ENCODE data around the gene CDH23.

Gene CDH23

DNA sequence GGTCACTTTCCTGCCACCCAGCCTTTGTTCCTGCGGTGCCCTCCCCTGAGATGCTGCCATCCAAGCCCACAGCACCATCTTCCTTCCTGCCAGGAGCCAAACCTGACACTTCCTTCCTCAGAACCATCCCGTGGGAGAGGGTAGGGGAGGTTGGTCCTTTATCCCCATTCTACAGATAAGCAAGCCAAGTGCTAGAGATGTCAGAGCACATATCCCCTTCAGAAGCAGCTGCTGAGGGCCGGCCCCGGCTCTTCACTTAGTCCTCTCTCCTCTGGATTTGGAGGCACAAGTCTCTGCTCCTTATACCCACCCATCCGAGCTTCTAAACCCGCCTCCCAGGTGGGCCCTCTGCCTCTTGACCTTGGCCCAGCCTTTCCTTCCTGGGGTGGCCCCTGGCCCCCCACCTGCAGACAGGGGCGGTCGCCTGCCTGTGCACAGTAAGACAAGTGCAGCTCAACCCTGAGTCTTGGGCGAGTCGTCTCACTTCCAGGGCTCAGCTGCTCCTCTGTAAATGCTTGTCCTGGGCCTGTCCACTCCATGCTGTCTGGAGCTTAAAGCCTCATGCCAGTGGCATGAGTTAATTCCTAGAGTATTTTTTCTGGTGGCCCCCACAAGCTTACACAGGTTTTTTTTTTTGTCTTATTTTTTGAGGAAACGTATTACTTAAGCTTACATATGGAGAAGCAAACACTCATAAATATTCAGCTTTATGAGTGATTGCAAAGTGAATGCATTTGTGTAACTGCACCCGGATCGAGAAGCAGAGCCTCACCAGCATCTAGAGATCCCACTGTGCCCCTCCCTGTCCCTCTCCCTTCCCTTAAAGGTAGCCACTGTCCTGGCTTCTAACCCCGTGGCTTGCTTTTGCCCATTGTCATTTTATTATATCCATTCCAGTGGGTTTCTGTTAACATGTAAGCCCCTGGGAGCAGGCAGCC, 125.1 kb downstream of the CDH23 start:
- DNase-seq: no peak

DNA sequence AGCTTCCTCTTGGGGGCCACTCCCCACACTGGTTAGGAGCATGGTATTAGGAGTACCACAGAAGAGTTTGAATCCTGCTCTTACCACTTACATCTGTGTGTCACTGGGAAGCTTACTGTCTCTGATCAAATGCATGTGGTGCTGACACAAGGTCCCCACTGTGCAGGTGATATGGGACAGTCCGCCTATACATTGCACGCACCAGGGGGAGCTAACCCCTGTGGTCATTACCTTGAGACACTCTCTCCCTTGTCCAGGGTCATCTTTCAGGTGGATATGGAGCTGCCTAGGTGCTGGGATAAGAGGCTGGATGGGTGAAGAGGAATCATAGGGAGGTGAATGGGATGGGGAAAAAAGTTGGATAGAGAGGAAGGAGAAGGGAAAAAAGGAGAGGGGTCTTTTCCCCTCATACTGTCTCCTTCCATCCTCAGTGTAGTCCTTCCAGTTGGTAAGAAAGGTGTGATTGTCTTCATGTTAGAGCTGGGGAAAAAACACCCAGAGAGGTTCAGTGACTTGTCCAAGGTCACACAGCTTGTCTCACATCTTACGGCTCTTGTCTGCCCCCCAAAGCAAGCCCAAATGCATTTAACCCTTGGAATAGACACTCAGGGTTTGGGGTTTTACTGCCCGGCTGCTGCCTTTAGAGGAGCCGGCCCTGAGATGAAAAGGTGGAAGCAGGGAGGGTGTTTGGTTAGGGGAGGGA, 125.9 kb downstream of the CDH23 start:
- DNase-seq: no peak

DNA sequence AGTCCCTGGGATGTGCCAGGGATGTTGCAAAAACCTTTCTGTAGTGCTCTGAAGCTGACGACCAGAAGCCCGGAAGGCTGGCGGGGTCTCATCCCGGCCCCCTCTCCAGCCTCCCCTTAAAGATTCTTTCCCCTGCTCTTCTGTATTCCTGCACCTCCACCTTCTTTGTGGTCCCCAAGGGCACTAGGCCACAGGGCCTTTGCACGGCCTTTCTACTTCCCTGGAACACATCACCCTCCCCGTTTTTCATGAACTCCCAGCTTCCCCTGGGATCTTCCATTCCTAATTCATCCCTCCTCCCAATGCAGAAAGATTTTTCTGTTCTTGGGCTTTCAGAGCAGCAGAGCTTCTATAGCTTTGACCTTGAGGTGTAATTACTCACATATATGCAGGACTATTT, 127.0 kb downstream of the CDH23 start:
- no peak for DNase-seq

DNA sequence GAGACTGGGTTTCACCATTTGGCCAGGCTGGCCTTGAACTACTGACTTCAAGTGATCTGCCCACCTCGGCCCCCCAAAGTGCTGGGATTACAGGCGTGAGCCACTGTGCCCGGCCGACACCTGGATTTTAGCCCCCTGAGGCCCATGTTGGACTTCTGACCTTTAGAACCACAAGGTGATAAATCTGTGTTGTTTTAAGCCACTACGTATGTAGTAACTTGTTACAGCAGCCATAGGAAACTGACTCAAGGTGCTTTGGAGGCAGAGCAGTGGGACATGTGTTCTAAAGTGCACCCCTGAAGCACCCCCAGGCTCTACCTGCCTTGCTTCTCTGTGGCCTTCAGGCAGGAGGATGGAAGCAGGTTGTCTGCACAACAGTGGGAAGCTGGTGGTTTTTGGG, 128.4 kb downstream of the CDH23 start:
- no peak for DNase-seq

DNA sequence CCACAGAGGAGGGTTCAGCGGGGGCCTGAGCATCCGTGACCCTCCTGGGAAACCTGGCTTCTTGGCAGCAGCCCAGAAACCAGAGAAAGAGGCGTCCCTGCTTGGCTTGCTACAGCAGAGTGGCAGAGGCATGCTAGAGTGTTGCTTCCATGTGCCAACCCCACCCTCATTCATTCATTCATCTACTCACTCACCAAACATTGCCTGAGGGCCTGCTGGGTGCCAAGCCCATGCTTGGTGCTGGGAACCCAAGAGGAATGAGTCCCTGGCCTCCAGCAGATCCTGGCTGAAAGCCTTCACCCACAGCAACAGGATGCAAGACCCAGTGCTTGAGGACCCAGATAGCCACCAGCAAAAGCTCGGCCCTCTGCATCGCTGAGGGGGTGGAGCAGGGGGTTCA, 129.0 kb downstream of the CDH23 start:
- DNase-seq: no peak

DNA sequence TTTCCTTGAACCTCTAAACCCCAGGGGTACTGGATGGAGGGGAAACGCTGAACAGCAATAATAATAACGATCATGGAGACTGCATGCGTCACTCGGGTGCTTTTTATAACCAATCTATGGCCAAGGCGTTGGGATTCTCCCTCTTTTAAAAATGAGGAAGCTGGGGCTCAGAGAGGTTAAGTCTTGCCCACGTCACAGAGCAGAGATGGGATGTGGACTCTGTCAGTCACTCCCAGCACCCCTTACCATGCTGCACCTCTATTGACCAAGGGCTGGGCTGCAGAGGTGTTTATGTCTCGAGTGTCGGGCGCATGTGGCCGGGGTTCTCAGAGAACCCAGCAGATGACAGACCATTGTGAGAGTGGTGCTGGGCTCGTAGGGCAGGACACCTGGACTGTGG, 129.9 kb downstream of the CDH23 start:
- DNase-seq: no peak

DNA sequence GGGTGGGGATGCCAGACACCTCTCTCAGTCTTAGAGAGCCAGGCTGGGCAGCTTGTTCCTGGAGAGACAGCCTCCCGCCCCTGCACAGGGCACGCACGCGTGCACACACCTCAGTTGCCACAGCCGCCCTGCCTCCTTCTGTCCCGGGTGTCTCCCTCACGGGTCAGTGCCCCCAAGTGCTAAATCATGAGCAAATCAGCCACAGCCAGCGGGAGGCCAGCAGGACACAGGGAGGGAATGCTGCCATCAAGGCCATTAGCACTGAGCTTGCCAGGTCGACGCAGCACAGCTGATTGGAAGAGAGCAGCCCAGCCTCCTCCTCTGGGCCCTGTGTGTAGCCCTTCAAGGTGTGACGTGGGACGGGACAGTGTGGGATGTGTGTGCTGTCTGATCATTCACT, 130.4 kb downstream of the CDH23 start:
- no peak for DNase-seq

DNA sequence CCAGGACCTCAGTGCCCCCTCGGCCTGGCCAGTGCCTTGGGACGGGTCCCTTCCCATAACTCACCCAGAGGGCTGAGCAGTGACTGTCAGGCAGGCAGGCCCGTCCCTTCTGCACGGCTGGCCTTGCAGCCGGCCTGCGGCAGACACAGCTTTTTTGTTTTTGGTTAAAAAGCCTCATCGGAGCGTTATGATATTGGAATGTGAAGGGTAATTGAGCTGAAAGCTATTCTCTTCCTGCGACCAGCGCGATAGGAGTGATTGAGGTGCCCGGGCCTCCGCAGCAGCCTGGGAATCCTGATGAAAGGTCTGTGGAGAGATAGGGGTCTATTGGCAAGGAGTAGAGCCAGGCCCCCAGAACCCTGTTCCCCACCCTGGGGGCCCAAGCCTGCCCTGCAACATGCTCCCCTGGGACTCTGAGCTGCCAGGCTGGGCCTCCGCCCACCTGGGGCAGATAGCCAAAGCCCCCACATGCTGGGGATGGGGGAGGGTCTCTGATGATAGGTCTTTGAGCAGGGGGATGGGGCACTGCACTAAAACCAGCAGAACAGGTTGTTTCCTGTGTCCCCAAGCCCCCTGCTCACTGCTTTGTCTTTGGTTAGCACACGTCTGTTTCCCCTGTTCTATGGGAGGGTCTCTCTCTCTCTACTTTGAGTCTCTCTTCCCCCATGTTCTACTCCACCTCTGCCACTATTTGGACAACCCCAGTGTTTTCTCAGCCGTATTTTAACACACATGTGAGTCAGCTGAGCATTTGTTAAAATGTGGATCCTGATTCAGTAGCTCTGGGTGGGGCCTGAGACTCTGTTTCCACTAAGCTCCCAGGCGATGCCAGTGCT, 131.9 kb downstream of the CDH23 start:
- no peak for DNase-seq

DNA sequence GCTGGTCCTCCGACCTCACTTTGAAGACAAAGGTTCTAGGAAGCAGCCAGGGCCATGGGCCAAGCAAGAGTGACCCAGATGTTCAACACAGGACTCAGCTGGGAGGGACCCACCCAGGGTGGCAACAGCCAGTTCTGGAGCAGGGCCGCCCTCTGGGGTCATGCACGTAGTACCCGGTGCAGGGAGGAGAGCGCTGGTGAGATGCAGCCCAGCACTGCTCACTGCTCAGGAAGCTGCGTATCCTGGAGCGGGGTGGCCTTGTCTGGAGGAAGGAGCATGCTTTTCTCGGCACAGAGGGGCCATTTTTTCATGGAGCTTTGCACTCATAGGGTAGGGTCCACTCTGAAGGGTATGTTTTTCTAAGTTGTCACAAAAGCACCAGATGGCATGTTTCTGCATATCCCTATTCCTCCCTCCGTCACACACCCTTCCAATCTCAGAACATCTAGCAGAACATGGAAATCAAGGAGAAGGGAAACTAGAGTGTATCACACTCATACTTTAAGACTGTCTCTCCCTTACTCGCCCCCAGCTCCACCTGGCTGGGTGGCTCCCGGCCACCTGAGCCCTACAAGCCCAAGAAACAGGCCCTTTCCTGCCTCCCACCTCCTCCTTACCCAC, 132.6 kb downstream of the CDH23 start:
- no peak for DNase-seq

DNA sequence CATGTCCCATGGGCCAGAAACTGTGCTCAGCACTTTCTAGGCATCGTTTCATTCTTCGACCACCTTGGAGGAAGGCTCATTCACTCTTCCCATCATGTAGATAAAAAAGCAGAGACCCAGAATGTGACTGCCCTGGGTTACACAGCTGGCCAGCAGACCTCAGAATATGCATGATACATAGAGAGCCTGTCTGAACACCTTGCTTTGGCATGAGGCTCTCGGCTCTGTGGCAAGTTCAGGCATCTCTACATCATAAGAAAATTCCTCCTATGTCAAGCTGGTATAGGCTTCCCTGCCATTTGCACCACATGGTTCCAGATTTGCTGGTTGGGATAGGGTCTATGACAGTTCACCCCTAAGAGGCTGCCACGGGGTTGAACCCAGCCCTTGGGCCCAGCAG, 134.1 kb downstream of the CDH23 start:
- DNase-seq: no peak

DNA sequence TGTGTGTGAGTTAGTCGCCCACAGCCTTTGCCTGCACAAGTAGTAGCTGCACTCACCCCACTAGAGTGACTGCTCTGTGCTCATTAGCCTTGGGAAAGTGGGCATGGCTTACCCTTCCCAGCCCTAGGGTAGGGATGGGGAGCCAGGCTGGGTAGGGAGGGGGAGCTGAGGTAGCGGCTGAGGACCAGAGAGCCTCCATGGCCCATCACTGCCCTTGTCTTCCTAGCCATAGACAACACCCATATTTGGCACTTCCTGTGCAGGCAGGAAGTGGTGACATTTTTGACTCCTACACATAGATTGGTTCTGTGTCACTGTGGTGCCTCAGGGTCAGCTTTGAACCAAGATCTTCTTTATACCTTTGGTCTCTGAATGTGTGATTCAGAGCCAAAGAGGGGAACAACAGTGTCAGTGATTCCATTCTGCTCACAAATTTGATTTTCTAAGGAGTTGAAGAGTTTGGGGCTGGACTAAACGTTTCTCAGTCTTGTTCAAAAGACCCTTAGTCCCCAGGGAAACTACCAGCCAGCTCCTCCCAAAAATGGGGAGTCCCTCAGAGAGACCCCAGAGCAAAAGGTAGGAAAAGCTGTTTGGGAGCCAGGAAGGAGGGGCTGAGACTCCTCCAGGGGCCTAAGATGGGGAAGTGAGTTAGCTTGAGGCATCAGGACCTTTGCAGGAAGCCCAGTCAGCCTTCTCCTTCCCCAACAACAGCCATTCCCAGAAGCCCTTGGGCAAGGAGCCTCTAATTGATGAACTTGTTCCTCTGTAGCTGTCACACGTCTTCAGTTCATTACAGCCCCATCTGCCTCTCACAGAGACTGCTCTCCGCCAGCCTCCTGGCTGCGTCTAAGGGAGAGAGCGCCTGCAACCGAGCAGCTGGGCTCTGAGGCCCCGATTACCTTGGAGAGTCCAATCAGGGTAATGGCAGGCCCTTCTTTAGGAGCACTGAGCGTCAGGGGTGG, 135.0 kb downstream of the CDH23 start:
- no peak for DNase-seq

DNA sequence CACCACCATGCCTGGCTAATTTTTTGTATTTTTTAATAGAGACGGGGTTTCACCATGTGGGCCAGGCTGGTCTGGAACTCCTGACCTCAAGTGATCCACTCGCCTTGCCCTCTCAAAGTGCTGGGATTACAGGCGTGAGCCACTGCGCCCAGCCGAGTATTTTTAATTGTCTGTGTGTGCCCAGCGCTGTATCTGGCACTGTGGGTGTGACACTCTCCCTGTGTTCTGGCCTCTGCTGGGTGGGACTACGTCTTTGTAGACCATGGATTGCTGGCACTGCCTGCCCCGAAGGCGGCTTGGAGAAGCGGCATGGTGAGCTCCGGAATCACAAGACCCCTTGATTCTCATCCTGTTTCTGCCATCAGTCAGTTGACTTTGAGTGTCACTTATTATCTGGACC, 136.2 kb downstream of the CDH23 start:
- DNase-seq: no peak

DNA sequence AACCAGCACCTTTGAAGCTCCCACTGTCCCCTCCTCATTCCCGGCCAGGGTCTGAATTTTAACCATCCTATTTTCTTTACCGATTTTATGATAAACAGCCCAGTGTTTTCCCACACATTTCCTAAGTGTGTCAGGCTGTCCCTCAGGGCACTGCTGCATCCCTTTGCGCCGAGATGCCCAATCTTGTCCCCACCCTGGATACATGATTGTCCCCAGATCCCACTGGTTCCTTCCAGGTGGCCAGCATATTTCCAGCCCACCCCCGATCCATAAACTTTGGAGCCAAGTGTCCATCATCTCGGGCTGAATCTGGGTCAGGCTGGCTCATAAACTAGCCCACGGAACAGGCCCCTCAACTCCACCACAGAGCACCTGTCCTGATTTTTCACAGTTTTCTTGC, 137.2 kb downstream of the CDH23 start:
- DNase-seq: no peak

DNA sequence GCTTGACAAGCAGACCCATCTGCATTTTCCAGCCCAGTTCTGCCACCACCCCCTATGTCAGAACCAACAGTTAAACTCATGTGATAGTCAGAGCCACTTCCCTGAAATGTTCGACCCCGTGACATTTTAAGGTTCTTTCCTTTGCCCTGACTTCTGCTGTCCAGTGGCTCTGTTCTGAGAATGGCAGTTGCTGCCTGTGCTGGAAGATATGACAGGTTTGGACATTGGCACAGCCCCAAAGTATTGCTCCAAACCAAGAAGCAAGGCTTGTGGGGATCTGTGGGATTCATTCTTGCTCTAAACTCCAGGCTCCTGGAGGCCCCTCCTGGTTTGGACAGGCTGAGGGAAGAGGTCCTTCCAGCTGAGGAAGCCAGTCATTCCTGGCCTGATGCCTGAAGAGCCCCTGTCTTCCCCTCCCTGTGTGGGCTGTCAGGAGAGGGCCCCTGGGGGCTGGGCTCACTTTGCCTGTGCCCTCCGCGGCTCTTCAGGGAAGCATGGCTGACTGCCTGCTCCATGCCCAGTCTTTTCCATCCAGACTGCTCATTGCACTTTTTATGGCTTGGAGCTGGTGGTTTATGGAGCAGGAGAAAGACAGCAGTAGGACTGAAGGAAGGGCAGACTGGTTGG, 138.0 kb downstream of the CDH23 start:
- DNase-seq: no peak

DNA sequence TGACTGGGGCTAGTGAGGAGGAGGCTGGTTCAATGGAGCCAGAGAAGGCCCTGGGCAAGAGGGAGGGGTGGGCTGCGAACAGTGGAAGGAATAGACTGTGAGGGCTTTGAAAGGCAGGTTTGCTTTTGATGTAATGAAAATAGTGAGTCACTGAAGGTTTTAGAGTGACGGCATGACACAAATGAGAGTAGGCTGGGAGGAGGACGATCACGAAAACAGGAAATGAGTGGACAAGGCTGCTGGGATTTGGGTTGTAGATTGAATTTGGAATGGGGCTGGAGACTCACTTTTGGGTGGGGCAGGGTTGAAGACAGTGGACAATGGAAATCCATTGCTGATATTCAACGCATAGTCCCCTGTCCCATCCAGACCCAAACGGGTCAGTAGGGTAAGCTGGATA, 139.6 kb downstream of the CDH23 start:
- DNase-seq: no peak

DNA sequence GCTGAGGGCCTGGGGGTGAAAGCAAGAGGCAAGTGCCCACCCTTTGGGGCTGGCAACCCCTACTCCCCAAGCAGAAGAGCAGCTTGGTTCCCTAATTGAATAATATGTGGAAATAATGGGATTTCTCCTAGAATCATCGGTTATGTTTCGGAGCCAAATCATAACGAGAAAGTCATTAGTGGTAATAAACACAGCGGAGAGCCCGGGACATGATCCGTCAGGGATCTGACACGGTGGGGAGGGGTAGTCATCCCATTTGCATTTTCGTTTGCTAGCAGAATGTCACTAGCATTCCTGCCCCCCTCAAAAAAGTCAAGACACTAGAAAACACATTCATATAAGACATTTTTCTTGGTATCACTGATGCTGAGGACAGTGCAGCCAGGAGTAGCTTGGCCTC, 140.4 kb downstream of the CDH23 start:
- no peak for DNase-seq

DNA sequence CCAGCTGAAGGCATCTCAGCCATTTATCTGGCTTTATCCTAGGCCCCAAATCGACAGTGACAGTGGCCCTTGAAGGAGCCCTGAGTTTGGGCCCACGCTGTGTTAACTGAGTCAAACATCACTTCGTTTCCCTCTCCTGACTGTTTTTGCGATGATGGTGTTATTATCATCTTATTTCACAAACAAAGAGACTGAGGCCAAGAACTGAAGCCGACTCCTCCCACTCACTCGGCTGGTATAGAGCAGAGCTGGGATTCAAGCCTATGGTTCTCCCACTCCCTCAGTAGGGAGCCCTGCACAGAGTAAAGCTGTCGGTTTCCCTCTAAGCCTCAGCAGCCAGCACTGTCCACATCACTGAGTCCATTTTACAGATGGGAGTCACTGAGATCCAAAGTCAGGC, 141.0 kb downstream of the CDH23 start:
- DNase-seq: no peak

DNA sequence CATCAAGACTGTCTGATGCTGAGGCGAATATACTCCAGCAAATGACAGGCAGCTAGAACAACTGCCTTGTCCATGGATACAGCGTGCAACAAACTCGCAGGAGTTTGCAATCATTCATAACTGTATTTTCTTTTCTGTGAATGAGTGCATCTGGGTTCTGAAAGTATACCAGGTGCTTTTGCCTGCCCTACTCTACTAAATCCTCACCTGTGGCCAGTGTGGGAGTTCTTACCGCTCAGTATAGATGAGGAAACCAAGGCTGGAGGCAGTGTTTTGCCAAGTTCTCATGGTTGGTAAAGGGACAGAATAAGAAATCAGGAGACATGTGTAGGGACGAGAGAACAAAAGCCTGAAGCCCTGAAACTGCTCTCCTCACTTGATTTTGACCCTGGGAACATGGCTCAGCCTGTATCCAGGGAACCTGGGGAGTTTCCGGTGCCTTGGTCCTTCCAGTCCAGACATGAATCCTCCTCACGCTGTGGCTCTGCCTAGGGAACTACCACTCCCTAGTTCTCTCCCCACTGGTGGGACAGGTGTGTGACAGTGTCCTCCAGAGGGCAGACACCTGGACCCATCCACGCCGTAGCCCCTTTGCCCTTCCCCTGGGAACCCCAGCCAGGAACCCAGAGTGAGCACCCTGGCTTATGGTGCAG, 142.0 kb downstream of the CDH23 start:
- DNase-seq: no peak

DNA sequence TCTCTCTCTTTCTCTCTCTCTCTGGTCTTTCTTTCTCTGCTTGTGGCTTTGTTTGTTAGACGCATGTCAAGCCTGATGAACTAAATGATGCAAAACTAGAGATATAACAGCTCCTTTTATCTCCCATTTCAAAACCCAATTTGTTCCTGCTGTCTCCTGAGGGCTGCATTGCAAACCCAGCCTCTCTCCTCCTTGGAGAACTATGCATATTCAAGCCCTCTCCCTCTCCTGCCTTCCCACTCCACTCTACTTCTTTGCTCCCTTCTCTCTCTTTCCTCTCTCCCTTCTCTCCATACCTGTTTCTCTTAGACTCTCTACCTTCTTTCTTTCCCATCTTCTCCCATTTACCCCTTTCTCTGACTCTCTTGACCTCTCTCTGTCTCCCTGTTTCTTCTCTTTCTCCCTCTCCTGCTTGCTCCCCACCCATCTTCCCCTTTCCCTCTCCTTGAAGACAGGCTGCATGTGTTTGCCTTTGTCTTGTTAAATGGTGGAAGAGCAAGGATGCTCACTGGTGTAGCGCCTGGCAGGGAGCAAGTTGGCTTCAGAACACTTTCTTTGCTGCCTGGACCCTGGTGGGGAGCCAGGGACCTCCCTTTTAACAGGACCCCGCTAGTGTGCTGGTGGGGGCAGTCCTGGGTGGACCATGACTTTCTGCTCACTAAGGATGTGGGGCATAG, 142.9 kb downstream of the CDH23 start:
- no peak for DNase-seq

DNA sequence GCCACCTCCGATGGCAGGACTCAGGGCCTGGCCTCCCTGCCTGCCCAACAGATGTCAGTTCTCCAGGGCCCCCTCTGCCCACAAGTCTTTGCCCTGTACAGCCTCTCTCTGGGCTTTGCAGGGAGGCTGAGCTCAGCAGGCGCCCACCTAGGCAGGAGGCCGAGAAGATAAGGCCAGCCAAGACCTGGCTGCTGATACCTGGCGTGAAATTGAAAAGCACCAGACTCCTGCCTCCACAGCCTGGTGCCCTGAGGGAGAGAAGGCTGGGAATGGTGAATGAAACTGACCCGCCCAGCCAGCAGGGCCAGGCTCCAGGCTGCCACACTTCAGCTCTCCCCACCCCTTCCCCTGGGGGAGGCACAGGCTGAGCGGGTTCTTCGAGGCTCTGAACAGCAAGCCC, 145.8 kb downstream of the CDH23 start:
- no peak for DNase-seq

Data from bone marrow (tissue), 2 donors.